ENCODE data around the gene FFAR4.

DNA sequence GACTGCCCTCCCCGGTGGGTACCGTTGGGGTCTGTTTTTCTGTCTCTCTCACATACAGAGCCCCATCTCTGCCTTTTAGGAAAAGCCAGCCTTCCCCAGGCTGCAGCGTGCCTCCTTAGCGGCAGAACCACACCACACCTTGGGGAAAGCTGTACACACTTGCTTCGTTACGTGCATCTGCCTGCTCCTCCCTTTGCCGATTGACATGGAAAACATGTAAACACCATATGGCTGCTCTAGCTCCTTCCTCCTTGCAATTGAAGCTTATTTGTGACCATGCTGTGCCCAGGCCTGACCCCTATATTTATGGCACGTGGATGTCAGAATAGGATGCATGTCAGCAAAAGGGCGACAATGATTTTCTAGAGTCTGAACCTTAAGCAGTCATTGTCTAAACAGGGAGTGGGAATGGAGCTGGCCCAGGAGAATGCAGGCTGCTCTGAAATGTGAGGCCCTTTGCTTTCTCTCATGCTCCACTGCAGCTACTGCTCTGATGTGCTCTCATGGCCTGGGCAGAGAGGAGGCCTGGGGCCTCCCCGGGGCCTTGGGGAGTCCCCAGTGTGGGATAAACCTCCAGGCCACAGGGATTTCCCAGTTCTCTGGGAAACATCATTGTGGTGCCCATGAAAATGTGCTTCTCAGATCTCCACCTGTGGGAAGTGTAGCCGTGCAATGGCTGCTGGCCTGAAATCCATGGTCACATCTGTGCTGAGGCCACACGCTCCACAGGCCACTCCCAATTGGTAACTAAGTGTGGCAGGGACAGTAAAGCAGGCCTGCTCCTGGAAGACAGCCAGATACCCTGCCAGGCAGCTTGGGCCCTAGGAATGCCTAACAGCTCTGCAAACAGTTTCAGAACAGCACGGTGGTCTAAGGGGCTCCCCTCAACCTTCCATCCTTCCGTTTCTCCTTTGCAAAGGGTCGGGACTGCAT lies 64.4 kb downstream of the FFAR4 start:
- TF ChIP-seq EZH2 (IDR thresholded peaks at IDR 0.05; ENCODE audit: insufficient read depth, poor library complexity, severe bottlenecking) (no peak), EZH2phosphoT487 (IDR thresholded peaks at IDR 0.05; ENCODE audit: insufficient read depth, low read depth) (no peak)

Measured in GM23248 (cell line).